Measurements from ENCODE around the gene B4GALNT4.
"Not testable (repeated sequence)": the region's sequence is repeated elsewhere in the genome, so short reads cannot be mapped to it uniquely, and the experiment has no call there.

The B4GALNT4 gene

GRCh38 chr11:392102-392777, 22.9 kb downstream of the B4GALNT4 start:
- DNase-seq (ENCODE audit: low read depth), result no peak

DNA sequence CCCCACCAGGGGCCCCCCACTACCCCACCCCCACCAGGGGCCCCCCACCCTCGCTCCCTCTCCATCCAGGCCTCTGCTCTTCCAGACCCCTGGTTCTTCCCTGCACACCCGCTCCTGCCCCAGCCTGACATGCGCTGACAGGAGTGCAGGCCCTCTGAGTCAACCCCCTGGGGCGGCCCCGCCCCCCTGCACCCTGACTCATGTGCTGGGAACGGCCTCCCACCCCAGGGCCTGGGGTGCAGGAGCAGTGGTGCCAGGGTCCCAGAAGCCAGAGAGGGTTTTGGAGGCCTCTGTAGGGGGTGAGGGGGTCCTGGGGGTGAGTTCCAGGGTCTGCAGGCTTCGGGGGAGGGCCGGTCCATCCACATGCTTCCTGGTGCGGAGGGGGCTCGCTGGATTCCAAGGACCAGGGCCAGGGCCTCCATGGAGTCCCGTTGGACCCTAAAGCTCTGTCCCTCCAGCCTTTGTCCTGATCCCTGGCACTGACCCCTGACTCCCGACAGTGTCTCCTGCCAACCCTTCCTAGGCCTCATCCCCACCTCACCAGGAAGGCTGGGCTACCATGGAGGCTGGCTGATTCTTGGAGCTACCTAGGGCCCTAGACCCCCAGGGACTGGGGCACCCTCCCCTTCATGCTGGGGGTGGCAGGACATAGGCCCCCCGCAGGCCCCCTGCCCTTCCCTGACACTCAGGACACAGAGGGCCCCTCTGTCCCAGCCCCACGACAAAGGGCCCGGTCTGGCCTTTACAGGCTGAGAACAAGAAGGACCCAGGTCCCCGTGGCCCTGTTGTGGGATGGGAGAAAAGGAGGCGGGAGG, 24.1 kb downstream of the B4GALNT4 start:
- peak; percentile 57 for DNase-seq (ENCODE audit: low read depth)

DNA sequence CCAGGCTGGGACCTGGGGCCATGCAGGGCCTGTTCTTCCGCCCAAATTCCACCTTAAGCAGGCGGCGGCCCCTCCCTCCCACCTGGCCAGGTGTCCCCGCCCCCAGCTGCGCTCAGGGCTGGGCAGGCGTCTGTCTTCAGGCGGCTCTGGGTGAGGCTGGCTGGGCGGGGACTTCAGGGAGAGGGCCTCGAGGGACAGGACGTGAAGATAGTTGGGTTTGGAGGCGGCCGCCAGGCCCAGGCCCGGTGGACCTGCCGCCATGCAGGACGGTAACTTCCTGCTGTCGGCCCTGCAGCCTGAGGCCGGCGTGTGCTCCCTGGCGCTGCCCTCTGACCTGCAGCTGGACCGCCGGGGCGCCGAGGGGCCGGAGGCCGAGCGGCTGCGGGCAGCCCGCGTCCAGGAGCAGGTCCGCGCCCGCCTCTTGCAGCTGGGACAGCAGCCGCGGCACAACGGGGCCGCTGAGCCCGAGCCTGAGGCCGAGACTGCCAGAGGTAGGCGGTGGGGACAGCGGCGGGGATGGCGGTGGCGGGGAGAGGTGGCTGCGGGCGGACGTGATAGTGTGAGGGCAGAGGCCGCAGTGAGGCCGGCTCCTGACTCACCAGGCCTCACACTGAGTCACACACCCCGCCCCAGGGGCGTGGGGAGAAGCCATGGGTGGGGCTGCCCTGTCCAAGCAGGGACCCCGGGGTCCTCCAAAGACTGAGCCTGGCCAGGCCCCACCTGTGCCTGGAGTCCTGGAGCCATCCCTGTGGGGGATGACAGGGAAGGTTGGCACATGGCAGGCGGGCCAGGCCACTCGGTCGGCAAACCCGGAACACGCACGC, 24.9 kb downstream of the B4GALNT4 start, which contains the start of gene PKP3:
Gene PKP3, plus strand, starts transcription at position 176 of the 824 bp plus-strand sequence. Its CDS starts 84 bp downstream, at position 260.
- DNase-seq (ENCODE audit: low read depth), result peak; percentile 40

DNA sequence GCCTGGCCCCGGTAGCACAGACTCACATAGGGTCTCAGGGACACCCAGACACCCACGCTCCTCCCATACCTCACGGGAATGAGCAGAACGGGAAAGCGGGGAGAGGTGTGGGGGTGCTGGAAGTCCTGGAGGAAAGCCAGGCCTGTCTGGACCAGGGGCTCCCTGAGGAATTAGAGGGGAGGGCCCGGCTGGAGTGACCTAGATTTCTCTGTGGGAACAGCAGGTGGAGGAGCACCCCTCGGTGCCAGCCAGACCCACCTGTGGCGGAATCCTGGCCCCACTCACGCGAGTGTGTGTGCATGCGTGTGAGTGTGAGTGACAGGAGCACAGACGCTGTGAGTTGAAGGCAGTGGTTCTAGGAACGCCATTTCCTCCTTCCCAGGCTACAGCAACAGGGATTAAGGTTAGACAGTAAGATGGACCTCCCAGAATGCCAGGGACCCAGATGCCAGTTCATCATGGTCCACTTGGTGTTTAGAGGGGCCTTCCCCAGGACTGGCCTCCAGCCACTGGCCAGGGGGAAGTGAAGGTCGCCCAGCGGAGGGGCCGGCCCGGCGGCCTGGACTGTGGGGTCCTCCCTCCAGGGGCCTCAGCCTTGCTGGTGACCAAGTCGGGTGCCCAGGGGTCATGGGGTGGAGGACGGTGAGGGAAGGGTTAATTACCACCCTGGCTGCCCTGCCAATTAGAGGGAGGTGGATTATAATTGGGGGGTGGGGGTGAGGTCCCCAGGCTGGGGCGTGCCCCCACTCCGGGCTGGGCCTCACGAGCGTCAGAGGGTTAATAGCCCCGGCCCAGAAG, 25.8 kb downstream of the B4GALNT4 start:
- no peak for DNase-seq (ENCODE audit: low read depth)

DNA sequence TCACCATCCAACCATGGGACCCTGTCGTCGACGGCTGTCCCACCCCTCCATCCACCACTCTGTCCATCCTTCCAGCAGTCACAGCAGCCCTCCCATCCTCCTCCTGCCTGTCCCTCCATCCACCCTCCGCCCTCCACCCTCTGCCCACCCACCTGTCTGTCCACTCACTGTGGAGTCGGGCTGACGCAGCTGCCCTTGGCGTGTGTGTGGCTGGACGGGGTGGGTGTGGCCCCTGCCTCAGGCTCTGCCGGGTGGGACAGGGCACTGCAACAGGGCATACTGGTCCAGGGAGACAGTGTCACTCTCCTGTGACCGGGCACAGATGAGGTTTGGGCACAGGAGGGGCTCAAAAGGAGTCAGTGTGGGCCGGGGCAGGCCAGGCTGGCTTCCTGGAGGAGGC, 26.6 kb downstream of the B4GALNT4 start:
- DNase-seq (ENCODE audit: low read depth), result no peak

- no peak for DNase-seq (ENCODE audit: low read depth)
Measured at GRCh38 chr11:396511-396947, 27.2 kb downstream of the B4GALNT4 start.

GRCh38 chr11:396948-397548, 27.7 kb downstream of the B4GALNT4 start:
- DNase-seq (ENCODE audit: low read depth), result no peak

- DNase-seq (ENCODE audit: low read depth), result no peak
Measured at GRCh38 chr11:398826-399225, 29.5 kb downstream of the B4GALNT4 start.

DNA sequence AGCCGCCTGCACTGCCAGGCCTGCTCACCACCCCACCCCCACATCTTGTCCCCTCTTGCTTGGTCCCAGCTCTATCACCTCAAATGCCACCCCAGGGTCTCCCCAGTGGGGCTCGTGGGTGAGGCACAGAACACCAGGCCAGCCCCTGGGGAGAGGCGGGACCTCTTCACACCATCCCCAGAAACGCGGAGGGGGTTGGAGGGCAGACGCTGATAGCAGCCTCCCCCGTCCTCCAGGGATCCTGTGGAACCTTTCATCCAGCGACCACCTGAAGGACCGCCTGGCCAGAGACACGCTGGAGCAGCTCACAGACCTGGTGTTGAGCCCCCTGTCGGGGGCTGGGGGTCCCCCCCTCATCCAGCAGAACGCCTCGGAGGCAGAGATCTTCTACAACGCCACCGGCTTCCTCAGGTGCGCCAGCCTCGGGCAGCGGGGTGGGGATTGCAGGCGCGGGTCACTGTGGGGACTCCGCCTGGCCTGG, 30.5 kb downstream of the B4GALNT4 start:
- no peak for DNase-seq (ENCODE audit: low read depth)

DNA sequence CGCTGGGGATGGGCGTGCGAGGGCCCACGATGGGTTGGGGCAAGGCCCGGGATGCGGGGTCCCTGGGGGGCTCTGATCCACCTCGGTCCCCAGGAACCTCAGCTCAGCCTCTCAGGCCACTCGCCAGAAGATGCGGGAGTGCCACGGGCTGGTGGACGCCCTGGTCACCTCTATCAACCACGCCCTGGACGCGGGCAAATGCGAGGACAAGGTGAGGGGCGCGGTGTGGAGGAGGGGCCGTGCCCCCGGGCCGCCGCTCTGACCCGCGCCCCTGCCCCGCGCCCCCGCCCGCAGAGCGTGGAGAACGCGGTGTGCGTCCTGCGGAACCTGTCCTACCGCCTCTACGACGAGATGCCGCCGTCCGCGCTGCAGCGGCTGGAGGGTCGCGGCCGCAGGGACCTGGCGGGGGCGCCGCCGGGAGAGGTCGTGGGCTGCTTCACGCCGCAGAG, 31.0 kb downstream of the B4GALNT4 start:
- DNase-seq (ENCODE audit: low read depth), result no peak

DNA sequence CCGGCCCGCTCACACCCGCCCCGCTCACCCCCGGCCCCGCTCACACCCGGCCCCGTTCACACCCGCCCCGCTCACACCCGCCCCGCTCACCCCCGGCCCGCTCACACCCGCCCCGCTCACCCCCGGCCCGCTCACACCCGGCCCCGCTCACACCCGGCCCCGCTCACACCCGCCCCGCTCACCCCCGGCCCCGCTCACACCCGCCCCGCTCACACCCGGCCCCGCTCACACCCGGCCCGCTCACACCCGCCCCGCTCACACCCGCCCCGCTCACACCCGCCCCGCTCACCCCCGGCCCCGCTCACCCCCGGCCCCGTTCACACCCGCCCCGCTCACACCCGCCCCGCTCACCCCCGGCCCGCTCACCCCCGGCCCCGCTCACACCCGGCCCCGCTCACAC, 31.9 kb downstream of the B4GALNT4 start:
- DNase-seq (ENCODE audit: low read depth), result not testable (repeated sequence)

DNA sequence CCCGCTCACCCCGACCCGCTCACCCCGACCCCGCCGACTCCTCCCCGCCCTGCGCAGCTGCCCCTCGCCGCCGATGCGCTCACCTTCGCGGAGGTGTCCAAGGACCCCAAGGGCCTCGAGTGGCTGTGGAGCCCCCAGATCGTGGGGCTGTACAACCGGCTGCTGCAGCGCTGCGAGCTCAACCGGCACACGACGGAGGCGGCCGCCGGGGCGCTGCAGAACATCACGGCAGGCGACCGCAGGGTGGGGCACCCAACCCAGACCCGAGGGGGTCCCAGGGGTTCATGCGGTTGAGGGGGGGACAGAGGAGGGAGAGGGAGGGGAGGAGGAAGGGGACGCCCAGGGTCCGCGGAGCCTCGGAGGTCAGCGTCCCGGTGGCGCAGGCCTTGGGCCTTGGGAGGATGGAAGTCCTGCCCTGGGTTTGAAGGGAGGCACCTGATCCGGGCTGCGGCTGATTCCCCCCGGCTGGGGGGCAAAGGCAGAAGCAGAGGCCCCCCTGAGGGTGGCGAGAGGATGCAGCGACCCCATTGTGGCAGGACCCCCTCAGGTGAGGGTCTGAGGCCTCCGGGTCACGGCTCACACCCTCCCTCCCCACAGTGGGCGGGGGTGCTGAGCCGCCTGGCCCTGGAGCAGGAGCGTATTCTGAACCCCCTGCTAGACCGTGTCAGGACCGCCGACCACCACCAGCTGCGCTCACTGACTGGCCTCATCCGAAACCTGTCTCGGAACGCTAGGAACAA, 33.9 kb downstream of the B4GALNT4 start:
- DNase-seq (ENCODE audit: low read depth), result no peak

- no peak for DNase-seq (ENCODE audit: low read depth)
Measured at GRCh38 chr11:403761-404431, 34.6 kb downstream of the B4GALNT4 start.

DNA sequence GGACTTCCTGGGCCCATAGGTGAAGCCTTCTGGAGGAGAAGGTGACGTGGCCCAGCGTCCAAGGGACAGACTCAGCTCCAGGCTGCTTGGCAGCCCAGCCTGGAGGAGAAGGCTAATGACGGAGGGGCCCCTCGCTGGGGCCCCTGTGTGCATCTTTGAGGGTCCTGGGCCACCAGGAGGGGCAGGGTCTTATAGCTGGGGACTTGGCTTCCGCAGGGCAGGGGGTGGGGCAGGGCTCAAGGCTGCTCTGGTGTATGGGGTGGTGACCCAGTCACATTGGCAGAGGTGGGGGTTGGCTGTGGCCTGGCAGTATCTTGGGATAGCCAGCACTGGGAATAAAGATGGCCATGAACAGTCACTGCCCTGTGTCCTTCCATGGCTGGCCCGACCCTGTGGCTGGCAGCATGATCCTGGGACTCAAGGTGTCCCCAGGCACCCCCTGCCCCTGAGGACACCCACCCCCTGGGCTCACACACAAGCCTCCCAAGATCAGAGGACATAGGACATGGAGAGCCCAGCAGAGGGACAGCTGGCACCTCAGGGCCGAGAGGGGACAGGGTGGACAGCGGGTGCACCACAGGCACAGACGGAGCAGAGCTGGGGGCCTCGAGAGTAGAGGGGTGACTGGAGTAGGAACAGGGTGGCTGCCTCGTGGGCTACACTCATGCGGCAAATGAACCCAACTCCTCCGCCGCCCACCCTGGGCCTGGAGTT, 35.4 kb downstream of the B4GALNT4 start:
- DNase-seq (ENCODE audit: low read depth), result no peak

GRCh38 chr11:405323-405953, 36.1 kb downstream of the B4GALNT4 start:
- DNase-seq (ENCODE audit: low read depth), result no peak

GRCh38 chr11:405954-406795, 36.9 kb downstream of the B4GALNT4 start:
- DNase-seq (ENCODE audit: low read depth), result no peak

DNA sequence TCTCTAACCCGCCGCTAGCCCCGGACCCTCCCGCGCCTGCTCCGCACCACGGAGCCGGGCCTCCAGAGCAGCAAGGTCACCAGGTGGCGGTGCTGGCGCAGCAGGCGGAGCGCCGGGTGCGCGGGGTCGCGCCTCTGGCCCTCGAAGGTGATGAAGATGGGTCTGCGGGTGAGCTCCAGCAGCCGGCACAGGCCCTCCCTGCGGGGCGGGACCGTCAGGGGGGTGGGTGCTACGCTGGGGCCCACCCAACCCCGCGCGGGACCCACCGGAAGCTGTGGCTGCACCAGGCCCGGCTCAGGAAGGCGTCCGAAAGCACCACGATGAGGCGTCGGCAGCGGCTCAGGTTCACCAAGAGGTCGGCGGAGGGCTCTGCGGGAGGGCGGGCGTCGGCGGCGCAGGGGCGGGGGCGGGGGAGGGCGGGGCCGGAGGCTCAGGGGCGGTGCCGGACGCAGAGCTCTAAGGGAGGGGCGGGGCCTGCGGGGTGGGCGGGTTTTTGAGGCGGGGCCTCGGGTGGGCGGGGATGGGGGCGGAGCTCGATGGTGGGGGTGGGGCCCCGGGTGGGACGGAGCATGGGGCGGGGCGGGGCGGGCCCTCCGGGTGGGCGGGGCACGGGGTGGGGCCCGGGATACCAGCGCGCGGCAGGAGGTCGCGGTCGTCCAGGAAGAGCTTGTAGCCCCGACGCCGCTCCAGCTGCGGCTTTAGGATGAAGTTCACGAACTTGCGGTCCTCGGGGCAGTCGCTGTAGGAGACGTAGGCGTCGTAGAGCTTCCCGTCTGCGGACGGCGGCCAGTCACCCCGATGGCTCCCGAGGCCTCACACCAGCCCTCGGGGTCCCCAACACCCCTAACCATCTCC, 37.7 kb downstream of the B4GALNT4 start:
- DNase-seq (ENCODE audit: low read depth), result no peak
